NCI-H2171 (cell line): ENCODE data around the gene ZNF214.
"Not testable (repeated sequence)": the region's sequence is repeated elsewhere in the genome, so short reads cannot be mapped to it uniquely, and the experiment has no call there.

ENCODE experiments used
- DNase-seq: peaks from one replicate; lab custom pipeline; 2025; lab: John Stamatoyannopoulos, UW

ZNF214 gene

DNA sequence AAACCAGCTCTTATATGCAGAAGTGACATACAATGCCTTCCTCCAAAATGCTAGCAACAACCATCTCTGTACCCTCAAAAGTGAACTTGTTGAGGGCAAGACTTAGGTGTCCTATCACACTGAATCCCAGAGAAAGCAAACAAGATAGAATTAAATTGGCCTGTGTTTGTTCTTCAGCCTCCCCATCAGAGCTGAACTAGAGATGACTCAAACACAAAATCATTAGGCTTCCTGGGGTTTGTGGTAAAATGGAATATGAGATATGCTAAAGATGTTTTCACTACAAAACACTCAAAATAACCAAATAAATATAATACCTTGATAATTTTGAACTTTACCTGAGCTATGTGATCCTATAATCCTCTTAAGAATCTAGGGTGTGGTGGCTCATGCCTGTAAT is 31.6 kb downstream of the ZNF214 start:
- no peak for DNase-seq

DNA sequence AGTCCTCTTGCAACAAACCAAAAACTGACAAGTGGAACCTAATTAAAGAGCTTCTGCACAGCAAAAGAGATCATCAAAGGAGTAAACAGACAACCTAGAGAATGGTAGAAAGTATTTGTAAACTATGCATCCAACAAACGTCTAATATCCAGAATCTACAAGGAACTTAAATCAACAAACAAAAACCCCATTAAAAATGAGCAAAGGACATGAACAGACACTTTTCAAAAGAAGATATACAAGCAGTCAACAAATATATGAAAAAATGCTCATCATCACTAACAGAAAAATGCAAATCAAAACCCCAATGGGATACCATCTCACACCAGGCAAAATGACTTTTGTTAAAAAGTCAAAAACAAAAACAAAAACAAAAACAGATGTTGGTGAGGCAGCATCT is 33.7 kb downstream of the ZNF214 start:
- DNase-seq = no peak

- no peak for DNase-seq
Measured at GRCh38 chr11:6979365-6979764, 40.8 kb downstream of the ZNF214 start.

DNA sequence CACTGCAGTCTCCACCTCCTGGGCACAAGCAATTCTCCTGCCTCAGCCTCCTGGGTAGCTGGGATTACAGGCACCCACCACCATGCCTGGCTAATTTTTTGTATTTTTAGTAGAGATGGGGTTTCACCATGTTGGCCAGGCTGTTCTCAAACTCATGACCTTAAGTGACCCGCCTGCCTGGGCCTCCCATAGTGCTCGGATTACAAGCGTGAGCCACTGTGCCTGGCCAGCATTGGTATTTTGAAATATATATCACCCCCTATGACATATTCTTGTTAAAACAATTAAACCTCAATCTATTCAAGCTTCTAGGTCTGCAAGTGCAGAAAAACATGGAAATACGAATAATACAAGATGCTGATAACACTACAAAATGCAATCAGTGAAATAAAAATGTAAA is 50.3 kb downstream of the ZNF214 start:
- not testable (repeated sequence) for DNase-seq

GRCh38 chr11:6968816-6969215 is 51.3 kb downstream of the ZNF214 start:
- DNase-seq = no peak

- no peak for DNase-seq
Measured at GRCh38 chr11:6962673-6963072, 57.5 kb downstream of the ZNF214 start.

GRCh38 chr11:6962141-6962540 is 58.0 kb downstream of the ZNF214 start:
- no peak for DNase-seq

- DNase-seq = not testable (repeated sequence)
Measured at GRCh38 chr11:6954248-6954647, 65.9 kb downstream of the ZNF214 start.
